HepG2 (cell line): ENCODE measurements around the gene PRR11.

Experiments used
- ARID5B ChIP-seq: IDR thresholded peaks from 2 replicates; pipeline ENCODE4 v1.4.0; 2020; ENCODE audit warnings: mild to moderate bottlenecking, missing genetic modification reagents
- BHLHE40 ChIP-seq: IDR thresholded peaks from 2 replicates; pipeline ENCODE4 v1.6.1; 2011; ENCODE audit warnings: low read length, improper control_type of control experiment
- CBX2 ChIP-seq, 2 experiments: fragments of 200-600 bp in 1 of 2; sonication (generic); formaldehyde crosslinking in 1 of 2; IDR thresholded peaks; 2 replicates each; pipeline versions ENCODE4 v1.7.0 to v1.8.1; 2018 to 2022; ENCODE audit warnings: low read depth in 2 of 2, low read length in 1 of 2, mild to moderate bottlenecking in 1 of 2, missing genetic modification reagents in 1 of 2
- CTCF ChIP-seq: sonication (generic); formaldehyde crosslinking; IDR thresholded peaks from 2 replicates; pipeline ENCODE4 v1.5.0; 2020; ENCODE audit warnings: mild to moderate bottlenecking, missing genetic modification reagents, moderate library complexity
- E2F1 ChIP-seq: sonication (generic); formaldehyde crosslinking; IDR thresholded peaks from 2 replicates; pipeline ENCODE4 v1.5.0; 2020; ENCODE audit warnings: missing genetic modification reagents
- NCOA2 ChIP-seq: sonication (generic); formaldehyde crosslinking; IDR thresholded peaks from 2 replicates; pipeline ENCODE4 v1.8.0; 2022; ENCODE audit warnings: inconsistent platforms
- NFRKB ChIP-seq: fragments of 450-650 bp; IDR thresholded peaks from 2 replicates; pipeline ENCODE4 v1.6.1; 2017
- REXO4 ChIP-seq: sonication (generic); formaldehyde crosslinking; IDR thresholded peaks from 2 replicates; pipeline ENCODE4 v1.8.0; 2022; ENCODE audit warnings: missing genetic modification reagents, mild to moderate bottlenecking, borderline replicate concordance
- ZNF264 ChIP-seq: sonication (generic); formaldehyde crosslinking; IDR thresholded peaks from 2 replicates; pipeline ENCODE4 v1.4.0; 2020; ENCODE audit warnings: missing genetic modification reagents
- ZNF367 ChIP-seq: sonication (generic); formaldehyde crosslinking; IDR thresholded peaks from 2 replicates; pipeline ENCODE4 v1.4.0; 2020; ENCODE audit warnings: missing genetic modification reagents, borderline replicate concordance
- ZNF574 ChIP-seq: sonication (generic); formaldehyde crosslinking; IDR thresholded peaks from 2 replicates; pipeline ENCODE4 v1.4.0; 2020; ENCODE audit warnings: missing genetic modification reagents
- ZNF652 ChIP-seq: IDR thresholded peaks from 2 replicates; pipeline ENCODE4 v1.6.1; 2016; ENCODE audit warnings: low read depth, borderline replicate concordance

GRCh38 chr17:59161477-59161876 is 5.9 kb downstream of the PRR11 start:
- TF ChIP-seq CTCF (CRISPR knock-in tag) (no peak), ZNF264 (CRISPR knock-in tag) (no peak), ARID5B (CRISPR knock-in tag) (no peak), BHLHE40 (no peak), NCOA2 (CRISPR knock-in tag) (no peak), CBX2 (IDR thresholded peaks at IDR 0.05; ENCODE audit: low read depth, low read length) (no peak), CBX2 (CRISPR knock-in tag; IDR thresholded peaks at IDR 0.05; ENCODE audit: low read depth) (no peak), ZNF574 (no peak), E2F1 (CRISPR knock-in tag) (no peak), NFRKB (no peak), REXO4 (no peak), ZNF652 (CRISPR knock-in tag) (no peak), ZNF367 (no peak)
